Measurements from ENCODE around the gene CIAO2A. TPM values are rescaled to one million over a fixed set of nuclear protein-coding genes. Genes with fewer than 3 reads are reported as not detected.

CIAO2A gene
- total RNA-seq, 1 donor from 2014 or later: 54.2 TPM

- DNase-seq (ENCODE audit: low read depth): no peak
These were observed 49.1 kb downstream of the CIAO2A start for GRCh38 chr15:64044300-64045100.

GRCh38 chr15:64038878-64039610 lies 54.6 kb downstream of the CIAO2A start:
- DNase-seq (ENCODE audit: low read depth): no peak

- no peak for DNase-seq (ENCODE audit: low read depth)
These were observed 55.7 kb downstream of the CIAO2A start for GRCh38 chr15:64037966-64038365.

- no peak for DNase-seq (ENCODE audit: low read depth)
These were observed 56.5 kb downstream of the CIAO2A start for GRCh38 chr15:64037116-64037515.

- no peak for DNase-seq (ENCODE audit: low read depth)
These were observed 58.1 kb downstream of the CIAO2A start for GRCh38 chr15:64035525-64035924.

- no peak for DNase-seq (ENCODE audit: low read depth)
These were observed 59.1 kb downstream of the CIAO2A start for GRCh38 chr15:64034519-64034918.

- DNase-seq (ENCODE audit: low read depth): no peak
These were observed 61.3 kb downstream of the CIAO2A start for GRCh38 chr15:64032329-64032728.

GRCh38 chr15:64030123-64030522 lies 63.5 kb downstream of the CIAO2A start:
- DNase-seq (ENCODE audit: low read depth): no peak

GRCh38 chr15:64029633-64030032 lies 64.0 kb downstream of the CIAO2A start:
- DNase-seq (ENCODE audit: low read depth): no peak

GRCh38 chr15:64029110-64029509 lies 64.5 kb downstream of the CIAO2A start:
- no peak for DNase-seq (ENCODE audit: low read depth)

GRCh38 chr15:64026591-64026990 lies 67.0 kb downstream of the CIAO2A start:
- DNase-seq (ENCODE audit: low read depth): no peak

- peak; percentile 57 for DNase-seq (ENCODE audit: low read depth)
These were observed 69.2 kb downstream of the CIAO2A start for GRCh38 chr15:64024172-64025050.

GRCh38 chr15:64023220-64023619 lies 70.4 kb downstream of the CIAO2A start:
- no peak for DNase-seq (ENCODE audit: low read depth)

- no peak for DNase-seq (ENCODE audit: low read depth)
These were observed 71.1 kb downstream of the CIAO2A start for GRCh38 chr15:64022571-64022970.

Other genes with a start within 250 kb of the CIAO2A start
- gene DAPK2, start 47.4 kb downstream of the CIAO2A start, total RNA-seq: 0.17 and 0.94 TPM in 2 replicates
- gene SNX1, start 2.1 kb upstream of the CIAO2A start, total RNA-seq: 28.5 and 85.9 TPM in 2 replicates
- 0.17 and 0.70 TPM in 2 replicates for gene SNX22, start 57.9 kb upstream of the CIAO2A start, total RNA-seq
- gene PPIB, start 69.2 kb upstream of the CIAO2A start, total RNA-seq: 565 and 927 TPM in 2 replicates